T47D (cell line): ENCODE data around the gene TXN2.

ENCODE experiments used
- DNase-seq, 2 experiments: peaks; one replicate each; pipeline versions ENCODE4 v3.0.0 to v3.0.0-alpha.2; 2011 to 2012; ENCODE audit warnings: low read depth in 1 of 2, low spot score in 1 of 2
- JUND ChIP-seq: IDR thresholded peaks from 2 replicates; pipeline ENCODE4 v1.6.1; 2012; ENCODE audit warnings: low read depth
- in situ Hi-C: cut with HindIII; loops from 2 replicates; pipeline ENCODE4 v1.10.0; 2016; ENCODE audit warnings: low sequenced_read_pairs, low pct_unique_long_range_greater_than_20kb

Gene TXN2

DNA sequence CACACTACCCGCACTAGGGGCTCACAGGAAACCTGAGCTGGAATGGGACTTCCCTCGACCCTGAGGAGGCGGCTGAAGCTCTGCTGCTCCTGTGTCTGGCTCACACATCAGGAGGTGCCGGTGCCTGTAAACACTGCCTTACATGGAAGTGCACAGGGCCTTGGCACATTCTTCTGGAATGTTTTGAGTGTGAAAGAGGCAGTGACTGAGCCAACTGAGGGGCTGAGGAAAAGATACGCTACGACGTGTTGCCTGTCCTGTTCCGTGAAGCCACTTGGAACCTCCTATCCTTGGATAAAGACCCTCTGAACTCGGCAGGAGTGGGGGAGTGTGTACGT, 10.5 kb downstream of the TXN2 start:
- TF ChIP-seq JUND, result no peak
- DNase-seq, result no peak
- in situ Hi-C loops, result no loop called here

DNA sequence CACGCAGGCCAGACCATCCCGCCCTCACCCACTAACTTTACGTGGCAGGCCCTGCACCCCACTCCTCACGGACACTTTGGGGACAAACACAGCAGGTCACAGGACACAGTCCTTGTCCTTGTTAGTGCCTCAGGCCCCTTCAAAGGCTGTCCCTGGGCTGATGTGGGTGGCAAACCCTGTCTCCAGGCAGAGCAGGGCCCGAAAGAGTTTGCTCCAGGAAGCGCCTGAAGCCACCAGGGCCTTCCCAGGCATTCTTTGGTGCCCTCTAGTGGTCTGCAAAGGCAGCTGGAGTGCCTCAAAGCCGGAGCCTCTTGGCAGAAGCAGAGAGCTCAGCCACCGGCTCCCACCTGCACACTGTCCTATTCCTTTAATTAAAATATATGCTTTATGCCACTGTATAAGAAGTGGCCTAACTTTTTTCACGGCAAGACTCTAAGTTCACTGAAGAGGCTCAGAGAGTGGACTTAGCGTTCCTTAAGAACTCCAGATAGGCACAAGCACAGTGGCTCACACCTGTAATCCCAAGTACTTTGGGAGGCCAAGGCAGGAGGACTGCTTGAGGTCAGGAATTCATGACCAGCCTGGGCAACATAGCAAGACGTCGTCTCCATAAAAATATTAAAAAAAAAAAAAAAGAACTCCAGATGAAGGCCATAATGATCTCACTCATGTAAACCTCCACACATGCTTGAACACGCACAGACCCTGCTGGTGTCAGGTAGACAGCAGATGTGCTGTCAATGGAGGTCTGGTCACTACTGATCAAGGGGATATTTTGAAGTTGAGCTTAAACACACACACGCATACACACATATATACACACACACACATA, 11.1 kb downstream of the TXN2 start:
- no peak for TF ChIP-seq JUND
- in situ Hi-C loops, result no loop called here
- peak; percentile 41 to 84 for DNase-seq

DNA sequence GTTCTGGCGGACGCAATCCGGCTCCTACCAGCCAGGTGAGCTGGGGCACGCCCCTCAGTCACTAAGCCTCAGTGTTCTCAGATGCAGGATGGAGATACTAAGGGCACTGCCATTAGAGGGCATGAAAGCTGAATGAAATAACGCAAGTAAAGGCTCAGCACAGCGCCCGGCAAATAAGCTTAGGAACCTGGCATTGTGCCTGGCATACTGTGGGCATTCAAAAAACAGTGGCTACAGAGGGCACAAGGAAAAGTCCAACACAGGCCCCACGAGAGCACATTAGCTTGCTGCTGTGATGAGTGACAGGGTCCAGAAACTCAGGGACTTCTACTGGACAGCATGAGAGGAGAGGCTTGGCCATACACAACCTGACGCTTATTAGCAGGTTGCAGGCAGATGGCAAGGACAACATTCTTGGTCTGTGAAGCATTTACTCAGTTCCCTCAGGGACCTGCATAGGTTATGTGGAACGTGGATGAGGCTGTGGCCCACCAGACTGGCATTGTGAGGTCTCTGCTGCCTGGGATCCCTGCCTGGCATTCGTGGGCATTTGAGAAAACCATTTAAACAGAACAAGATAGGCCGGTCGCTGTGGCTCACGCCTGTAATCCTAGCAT, 12.2 kb downstream of the TXN2 start:
- in situ Hi-C loops, result no loop called here
- TF ChIP-seq JUND, result no peak

DNA sequence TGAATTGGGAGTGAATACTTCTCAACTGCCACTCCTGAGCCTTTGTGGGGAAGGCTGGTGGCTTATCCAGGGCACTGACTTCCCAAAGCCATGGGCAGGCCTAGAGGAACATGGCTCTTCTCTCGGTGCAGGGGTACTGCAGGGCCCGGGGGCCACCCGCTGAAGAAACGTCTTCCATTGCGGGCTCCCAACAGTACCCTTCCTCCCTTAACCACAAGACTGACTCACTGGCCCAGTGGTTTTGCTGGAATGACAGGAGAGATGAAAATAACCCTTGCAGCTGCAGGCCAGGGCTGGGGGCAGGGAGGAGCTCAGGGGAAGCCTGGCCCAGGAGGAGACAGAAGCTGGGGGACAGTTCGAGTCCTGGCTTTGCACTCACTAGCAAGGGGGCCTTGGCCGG, 13.5 kb downstream of the TXN2 start:
- in situ Hi-C loops, result no loop called here
- TF ChIP-seq JUND, result no peak
- peak in 1 of 2 experiments; percentile 46 for DNase-seq

More for the DNA sequence above, 12.2 kb downstream of the TXN2 start:
- DNase-seq, result no peak

DNA sequence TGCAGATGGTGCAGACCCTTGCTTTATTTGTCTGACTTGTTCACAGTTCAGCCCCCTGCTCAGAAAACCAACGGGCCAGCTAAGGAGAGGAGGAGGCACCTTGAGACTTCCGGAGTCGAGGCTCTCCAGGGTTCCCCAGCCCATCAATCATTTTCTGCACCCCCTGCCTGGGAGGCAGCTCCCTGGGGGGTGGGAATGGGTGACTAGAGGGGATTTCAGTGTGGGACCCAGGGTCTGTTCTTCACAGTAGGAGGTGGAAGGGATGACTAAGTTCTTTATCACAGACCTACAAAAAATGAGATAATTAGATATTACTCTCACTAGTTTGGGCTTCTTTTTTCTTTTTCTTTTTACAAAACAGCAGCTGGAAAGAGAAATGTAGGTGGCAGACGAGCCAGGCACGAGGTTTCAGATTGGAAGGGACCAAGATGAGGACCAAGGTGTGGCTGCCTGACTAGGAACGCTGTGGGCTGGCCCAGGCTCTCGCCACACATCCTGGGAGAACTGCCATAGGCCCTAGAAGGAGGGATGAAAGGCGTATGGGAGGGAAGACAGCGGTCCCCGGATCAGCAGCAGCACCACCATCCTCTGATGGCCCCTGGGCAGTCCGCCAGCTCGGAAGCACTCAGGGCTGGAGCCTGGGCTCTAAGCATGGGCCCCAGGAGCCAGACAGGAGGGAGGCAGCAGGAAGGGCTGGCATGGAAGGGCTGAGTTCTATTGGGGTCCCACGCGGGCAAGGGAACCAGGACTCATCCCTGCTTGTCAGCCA, 14.2 kb downstream of the TXN2 start:
- no peak for TF ChIP-seq JUND
- in situ Hi-C loops, result no loop called here
- DNase-seq, result no peak

DNA sequence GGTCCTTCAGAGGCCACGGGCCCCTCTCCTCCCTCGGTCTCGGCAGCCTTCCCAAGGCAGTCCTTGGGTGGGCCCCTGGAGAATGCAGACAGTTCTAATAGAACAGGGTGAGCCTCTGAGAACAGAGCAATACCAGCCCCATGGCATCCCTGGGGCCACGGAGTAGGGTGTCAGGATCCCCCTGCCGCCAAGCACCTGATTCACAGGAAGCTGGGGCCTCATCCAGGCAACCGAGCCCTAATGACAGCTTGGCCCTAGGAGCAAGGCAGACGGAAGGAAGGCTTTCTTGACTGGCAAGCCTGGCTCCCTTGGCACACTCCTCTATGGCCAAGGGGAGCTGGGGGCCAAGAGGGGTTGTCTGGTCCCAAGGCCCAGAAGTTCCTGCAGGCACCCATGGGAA, 15.2 kb downstream of the TXN2 start:
- TF ChIP-seq JUND, result no peak
- in situ Hi-C loops, result no loop called here
- no peak for DNase-seq

DNA sequence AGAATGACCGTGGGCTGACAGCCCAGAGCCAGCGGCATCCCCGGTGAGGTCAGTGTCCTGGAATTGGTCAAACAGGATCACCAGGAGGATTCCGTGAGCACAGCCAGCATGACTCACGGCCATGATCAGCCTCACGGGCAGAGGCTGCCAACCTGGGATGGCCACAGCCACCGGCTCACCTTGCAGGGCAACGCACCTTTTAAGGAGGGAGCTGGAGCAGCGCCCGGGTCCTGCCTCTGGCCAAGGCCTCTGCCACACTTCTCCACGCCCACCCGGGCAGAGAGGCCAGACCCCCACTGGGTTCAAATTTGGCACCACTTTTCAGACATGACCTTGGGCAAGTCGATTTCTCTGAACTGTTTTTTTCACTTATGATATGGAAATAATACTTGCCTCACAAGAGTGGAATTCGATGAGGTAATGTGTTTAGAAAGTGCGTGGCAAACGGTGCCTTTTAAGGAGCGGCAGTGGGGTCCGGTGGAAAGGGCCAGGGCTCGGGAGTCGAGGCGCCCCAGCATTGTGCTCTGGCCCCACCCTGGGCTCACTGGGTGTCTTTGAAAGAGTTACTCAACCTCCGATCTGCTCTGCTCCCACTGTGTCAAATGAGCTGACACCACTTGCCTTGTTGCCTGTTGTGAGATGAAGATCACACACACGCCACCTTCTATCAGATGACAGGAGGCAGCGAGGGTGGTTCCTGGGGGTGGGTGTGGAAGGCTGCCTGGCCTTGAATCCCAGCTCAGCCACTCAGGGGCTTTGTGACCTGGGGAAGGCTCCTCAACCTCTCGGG, 16.0 kb downstream of the TXN2 start:
- in situ Hi-C loops, result no loop called here
- peak; percentile 51 to 90 for DNase-seq
- TF ChIP-seq JUND, result peak; percentile 61

DNA sequence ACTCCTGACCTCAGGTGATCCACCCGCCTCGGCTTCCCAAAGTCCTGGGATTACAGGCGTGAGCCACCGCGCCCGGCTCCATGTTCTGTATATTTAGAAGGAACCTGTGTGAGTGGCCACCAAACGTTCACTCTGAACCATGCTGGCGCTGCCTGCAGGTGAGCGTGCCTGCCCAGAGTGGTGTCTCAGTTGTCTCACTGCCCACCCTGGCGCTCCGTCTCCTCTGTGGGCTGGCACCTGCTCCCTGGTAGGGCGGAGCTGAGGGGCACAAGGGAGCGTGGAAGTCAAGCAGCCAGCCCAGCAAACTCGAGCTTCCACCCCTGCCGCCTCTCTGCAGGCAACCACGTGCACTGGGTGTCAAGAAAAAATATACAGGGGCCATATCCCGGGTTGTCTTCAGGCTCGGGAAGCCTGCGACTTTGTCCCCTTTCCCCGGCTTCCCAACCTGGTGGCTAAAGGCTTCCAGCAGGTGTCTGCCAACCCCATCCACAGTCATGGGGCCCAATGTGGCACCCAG, 16.7 kb downstream of the TXN2 start:
- in situ Hi-C loops, result no loop called here
- no peak for TF ChIP-seq JUND
- DNase-seq, result no peak

DNA sequence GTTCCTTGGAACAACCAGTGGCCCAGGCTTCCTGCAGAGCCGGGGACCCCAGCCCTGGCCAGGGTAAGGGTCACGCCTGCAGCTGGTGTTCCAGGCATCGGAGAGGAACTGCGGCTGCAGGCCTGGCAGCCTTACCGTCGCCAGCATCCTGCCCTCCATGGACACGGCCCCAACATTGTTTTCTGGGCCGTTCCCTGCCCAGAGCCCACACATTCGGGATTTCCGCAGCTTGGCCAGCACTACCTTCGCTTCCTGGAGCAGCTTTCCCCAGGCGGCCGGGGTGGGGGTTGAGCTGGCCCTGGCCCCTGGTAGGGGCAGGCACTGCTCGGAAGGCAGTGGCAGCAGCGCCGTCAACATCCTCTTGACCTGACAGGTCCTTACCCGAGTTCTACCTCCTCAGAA, 17.7 kb downstream of the TXN2 start:
- in situ Hi-C loops, result no loop called here
- no peak for DNase-seq
- no peak for TF ChIP-seq JUND

DNA sequence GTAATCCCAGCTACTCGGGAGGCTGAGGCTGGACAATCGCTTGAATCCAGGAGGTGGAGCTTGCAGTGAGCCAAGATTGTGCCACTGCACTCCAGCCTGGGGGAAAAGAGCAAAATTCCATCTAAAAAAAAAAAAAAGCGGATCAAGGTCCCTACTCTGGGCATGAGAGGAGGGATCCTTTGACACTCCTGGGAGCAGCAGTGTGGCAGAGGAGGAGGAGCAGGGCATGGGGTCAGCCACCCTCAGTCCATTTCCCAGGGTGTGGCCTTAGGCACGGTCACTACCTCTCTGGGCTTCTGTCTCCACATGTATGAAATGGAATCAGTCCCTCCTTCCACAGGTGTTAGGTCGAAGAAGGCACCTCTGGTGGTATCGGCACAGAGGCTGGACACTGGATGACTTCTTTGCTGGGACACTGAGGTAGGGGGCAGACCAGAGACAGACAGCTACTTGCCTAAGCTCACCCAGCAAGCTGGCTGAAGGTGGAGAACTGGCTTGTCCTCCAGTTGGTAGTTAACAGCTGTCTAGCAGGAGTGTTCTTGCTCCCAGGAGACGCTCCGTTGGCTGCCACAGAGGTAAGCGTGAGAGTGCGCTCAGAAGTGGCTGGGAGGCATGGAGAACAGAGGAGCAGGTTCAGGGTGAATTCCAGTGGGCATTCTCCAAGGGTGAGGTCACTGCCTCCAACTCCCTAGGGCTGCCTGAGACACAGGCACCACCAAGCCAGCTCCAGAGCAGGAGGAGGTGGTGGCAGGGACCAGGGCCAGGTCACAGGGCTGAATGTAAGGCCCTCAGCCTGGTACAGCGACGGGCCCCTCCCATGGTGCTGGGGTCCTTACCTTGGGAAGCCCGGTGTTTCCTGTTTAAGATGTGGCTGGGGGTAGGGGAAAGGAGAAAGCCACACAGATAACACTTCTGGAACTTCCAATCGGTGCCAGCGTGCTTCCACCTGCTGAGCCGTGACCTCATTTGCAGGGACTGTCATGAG, 19.5 kb downstream of the TXN2 start:
- in situ Hi-C loops, result no loop called here
- TF ChIP-seq JUND, result peak; percentile 88
- peak; percentile 46 to 91 for DNase-seq

DNA sequence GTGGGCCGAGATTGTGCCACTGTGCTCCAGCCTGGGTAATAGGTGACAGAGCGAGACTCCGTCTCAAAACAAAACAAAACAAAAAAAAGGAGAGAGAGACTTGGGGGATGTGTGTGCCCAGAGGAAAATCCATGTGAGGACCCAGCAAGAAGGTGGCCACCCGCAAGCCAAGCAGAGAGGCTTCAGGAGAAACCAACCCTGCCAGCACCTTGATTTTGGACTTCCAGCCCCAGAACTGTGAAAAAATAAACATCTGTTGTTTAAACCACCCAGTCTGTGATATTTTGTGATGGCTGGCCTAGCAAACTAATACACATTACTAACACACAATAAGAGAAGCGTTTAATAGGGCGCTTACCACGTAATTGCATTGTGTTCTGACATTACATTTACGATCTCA, 21.2 kb downstream of the TXN2 start:
- TF ChIP-seq JUND, result no peak
- no peak for DNase-seq
- in situ Hi-C loops, result no loop called here
